H1 (cell line): Measurements from ENCODE around the gene B3GNT2. TPM values are rescaled to one million over a fixed set of nuclear protein-coding genes. Genes with fewer than 3 reads are reported as not detected.

Experiments
- ASH2L ChIP-seq: fragments of 200-600, 300-600 bp; sonication (generic); IDR thresholded peaks from one replicate; pipeline ENCODE4 v1.7.1; 2017; ENCODE audit warnings: low read length
- BACH1 ChIP-seq: IDR thresholded peaks from 2 replicates; pipeline ENCODE4 v1.6.1; 2012; ENCODE audit warnings: low read length, improper control_type of control experiment
- CBX8 ChIP-seq: fragments of 300-800, 300-1000 bp; sonication (generic); IDR thresholded peaks from 2 replicates; pipeline ENCODE4 v1.7.1; 2016; ENCODE audit warnings: low read depth, low read length, borderline replicate concordance
- CEBPB ChIP-seq: IDR thresholded peaks from 2 replicates; pipeline ENCODE4 v1.6.1; 2012; ENCODE audit warnings: low read depth, low read length
- HDAC2 ChIP-seq, 2 experiments: fragments of 300-600 bp in 1 of 2; sonication (generic) in 1 of 2; IDR thresholded peaks; 2 replicates each; pipeline ENCODE4 v1.6.1; 2011 to 2012; ENCODE audit warnings: low read depth in 2 of 2, low read length in 2 of 2, mild to moderate bottlenecking in 2 of 2, moderate library complexity in 2 of 2, borderline replicate concordance in 1 of 2, inconsistent platforms in 1 of 2
- JUN ChIP-seq: IDR thresholded peaks from 2 replicates; pipeline ENCODE4 v1.6.1; 2011; ENCODE audit warnings: low read depth, mild to moderate bottlenecking, improper control_type of control experiment, low read length
- KDM4A ChIP-seq: IDR thresholded peaks from one replicate; pipeline ENCODE4 v1.7.1; 2012; ENCODE audit warnings: low read depth, mild to moderate bottlenecking, moderate library complexity, low read length, inconsistent platforms; ENCODE audit not compliant: severe bottlenecking
- NRF1 ChIP-seq: IDR thresholded peaks from 2 replicates; pipeline ENCODE4 v1.6.1; 2011; ENCODE audit warnings: mild to moderate bottlenecking, low read depth, low read length, improper control_type of control experiment
- PHF8 ChIP-seq: fragments of 200-600 bp; sonication (generic); conservative IDR thresholded peaks from 2 replicates; pipeline ENCODE4 v1.7.1; 2012; ENCODE audit warnings: low read depth, mild to moderate bottlenecking, inconsistent platforms, low read length, moderate library complexity
- POLR2A ChIP-seq, 2 experiments: IDR thresholded peaks; 1 replicate in 1 of 2; 2 replicates in 1 of 2; pipeline ENCODE4 v1.6.1; 2011; ENCODE audit warnings: low read depth in 2 of 2, low read length in 2 of 2, mild to moderate bottlenecking in 2 of 2; ENCODE audit errors: control extremely low read depth in 1 of 2
- SIN3A ChIP-seq, 2 experiments: IDR thresholded peaks in 1 of 2; conservative IDR thresholded peaks in 1 of 2; 2 replicates each; pipeline ENCODE4 v1.6.1; 2011 to 2012; ENCODE audit warnings: low read length in 2 of 2, improper control_type of control experiment in 1 of 2, low read depth in 1 of 2, mild to moderate bottlenecking in 1 of 2
- TBP ChIP-seq: IDR thresholded peaks from 2 replicates; pipeline ENCODE4 v1.6.1; 2011; ENCODE audit warnings: low read depth, low read length, improper control_type of control experiment
- TEAD4 ChIP-seq: IDR thresholded peaks from 2 replicates; pipeline ENCODE4 v1.6.1; 2012; ENCODE audit warnings: low read depth, low read length, inconsistent platforms, mixed read lengths
- ZNF274 ChIP-seq: IDR thresholded peaks from 2 replicates; pipeline ENCODE4 v1.7.0; 2012; ENCODE audit warnings: low read length, borderline replicate concordance; ENCODE audit errors: extremely low read depth
- polyA plus RNA-seq, 7 experiments: library from polyadenylated mRNA; depleted of rRNA in 3 of 7; stranded (reverse) in 5 of 7; unstranded in 2 of 7; fragments of >200 nt in 5 of 7; fragments of 200-250 nt in 2 of 7; gene quantifications; 1 replicate in 5 of 7; 2 replicates in 1 of 7; 4 replicates in 1 of 7; pipeline versions ENCODE4 v1.2.1 to v1.2.3, GENCODE V29; 2011 to 2013; ENCODE audit warnings: missing spikeins in 2 of 7, mixed read lengths in 2 of 7
- total RNA-seq: library from RNA; stranded (reverse); fragmentation: NEBNext Ultra II Directional; extraction: Animal tissue kit (Norgen Biotek cat#: 25700); gene quantifications from 2 replicates; pipeline ENCODE4 v1.2.1, GENCODE V29; 2021
- TF ChIP-seq, protein P1 (sequence below): IDR thresholded peaks from 2 replicates; pipeline ENCODE4 v1.6.1; 2011; ENCODE audit warnings: low read depth, mild to moderate bottlenecking, low read length; ENCODE audit not compliant: insufficient read depth

Gene B3GNT2
- total and polyA plus RNA-seq, 2 of the 8 experiments (the other 6 are each of a cell fraction or from before 2014, with no cell fraction given), result 20.1 to 40.8 TPM

DNA sequence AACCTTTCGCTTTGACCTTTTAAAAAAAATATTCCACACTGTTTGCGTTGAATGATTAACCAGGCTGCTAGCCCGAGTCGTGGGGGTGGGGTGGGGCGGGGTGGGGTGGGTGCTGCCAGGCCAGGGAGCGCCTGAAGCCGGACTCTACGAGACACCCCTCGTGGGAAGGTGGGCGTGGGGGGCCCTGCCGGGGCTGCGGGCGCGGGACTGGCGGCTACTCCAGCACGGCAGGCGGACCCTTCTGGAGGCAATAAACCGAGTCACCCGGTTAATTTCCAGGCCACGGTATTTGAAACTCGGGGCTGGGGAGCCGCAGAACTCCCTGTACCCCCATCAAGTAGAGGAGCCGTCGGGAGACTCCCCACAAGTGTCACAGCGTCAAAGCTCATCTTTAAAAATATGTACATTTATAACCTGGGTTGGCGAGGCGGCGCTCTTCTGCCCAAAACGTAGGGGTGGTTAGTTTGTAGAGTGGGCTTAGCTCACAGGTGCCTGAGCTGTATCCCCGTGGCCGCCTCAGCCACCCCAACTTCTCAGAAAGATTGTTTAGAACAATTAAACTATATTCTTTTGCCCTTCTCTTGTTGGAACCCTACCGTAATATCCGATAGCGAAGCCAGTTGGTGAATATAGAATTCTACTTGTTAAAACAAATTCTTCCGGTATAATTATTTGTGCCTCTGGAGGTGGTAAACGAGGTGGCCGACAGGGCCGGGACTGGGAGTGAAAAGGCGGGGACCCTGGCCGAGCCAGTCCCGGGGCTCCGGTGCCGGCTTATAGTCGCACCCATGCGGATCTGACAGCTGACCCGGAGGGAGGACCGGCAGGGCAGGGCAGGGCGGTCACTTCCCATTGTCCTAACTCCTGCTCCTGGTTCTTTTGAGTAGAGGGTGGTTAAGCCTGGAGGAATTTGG lies 1.4 kb downstream of the B3GNT2 start (continued):
- TF ChIP-seq ZNF274, result no peak
- 0 out of 2 replicates have a peak, but pooled peaks have one; percentile 28 for TF ChIP-seq TBP
- TF ChIP-seq POLR2A (IDR thresholded peaks at IDR 0.05; ENCODE audit: control extremely low read depth in 1 of 2, low read depth in 2 of 2, low read length in 2 of 2), result no peak
- TF ChIP-seq JUN, result no peak
- TF ChIP-seq ASH2L, result no peak
- TF ChIP-seq NRF1, result no peak
- TF ChIP-seq TEAD4, result no peak
- TF ChIP-seq CBX8, result no peak
- TF ChIP-seq KDM4A, result no peak
- TF ChIP-seq SIN3A (conservative IDR thresholded peaks at IDR 0.05 in 1 of 2, IDR thresholded peaks at IDR 0.05 in 1 of 2; ENCODE audit: low read depth in 1 of 2, low read length in 2 of 2), result peak; percentile 88 to 93; a peak in 3 of 4 replicates
- peak in 1 of 2 experiments; percentile 56; a peak in 1 of 4 replicates for TF ChIP-seq HDAC2 (IDR thresholded peaks at IDR 0.05; ENCODE audit: borderline replicate concordance in 1 of 2, low read depth in 2 of 2, low read length in 2 of 2)
- TF ChIP-seq PHF8, result no peak
- TF ChIP-seq, protein P1, sequence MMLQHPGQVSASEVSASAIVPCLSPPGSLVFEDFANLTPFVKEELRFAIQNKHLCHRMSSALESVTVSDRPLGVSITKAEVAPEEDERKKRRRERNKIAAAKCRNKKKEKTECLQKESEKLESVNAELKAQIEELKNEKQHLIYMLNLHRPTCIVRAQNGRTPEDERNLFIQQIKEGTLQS, result no peak
- no peak for TF ChIP-seq BACH1
- TF ChIP-seq CEBPB, result no peak
